ENCODE measurements around the gene NSD1. TPM values are rescaled to one million over a fixed set of nuclear protein-coding genes. Genes with fewer than 3 reads are reported as not detected.

Gene NSD1
- total and polyA plus RNA-seq, 5 donors = 10.0 to 55.5 (median 49.0) TPM

- H3K4me3 ChIP-seq (ENCODE audit: low read length) = no peak overlapping the region
- ATAC-seq (no peak), DNase-seq (peak in 1 of 3 donors; percentile 62)
- no peaks in the 10 kb centered on the region for H3K27me3 ChIP-seq (ENCODE audit: control insufficient read depth, insufficient read depth)
- H3K4me1 ChIP-seq (ENCODE audit: control insufficient read depth, insufficient read depth, low read length) = peaks cover 6% of the 10 kb centered on the region
- no peak overlapping the region for H3K27ac ChIP-seq (ENCODE audit: low read length)
- intact Hi-C loops (cut with DNase I) = no loop called here
- 85% methylated on average over 9 of the region's 9 CpGs for WGBS
- no peaks in the 10 kb centered on the region for H3K9me3 ChIP-seq (ENCODE audit: control insufficient read depth, low read length)
These were observed 162.4 kb downstream of the NSD1 start for GRCh38 chr5:177295924-177296323.

- Histone ChIP-seq H3K4me3 (ENCODE audit: low read length) (no peak overlapping the region), H3K27ac (ENCODE audit: low read length) (no peak overlapping the region), H3K4me1 (ENCODE audit: control insufficient read depth, insufficient read depth, low read length) (peaks cover 9% of the 10 kb centered on the region), H3K9me3 (ENCODE audit: control insufficient read depth, low read length) (no peaks in the 10 kb centered on the region), H3K27me3 (ENCODE audit: control insufficient read depth, insufficient read depth) (no peaks in the 10 kb centered on the region)
- no peak for ATAC-seq
- intact Hi-C loops (cut with DNase I) = no loop called here
- WGBS = 36% methylated on average over 4 of the region's 4 CpGs
- no peak for DNase-seq
These were observed 163.0 kb downstream of the NSD1 start for GRCh38 chr5:177296581-177296980.

- WGBS = 83% methylated on average over 2 of the region's 2 CpGs
- no peak overlapping the region for H3K4me3 ChIP-seq (ENCODE audit: low read length)
- H3K27me3 ChIP-seq (ENCODE audit: control insufficient read depth, insufficient read depth) = no peaks in the 10 kb centered on the region
- no peak for ATAC-seq
- no peak for DNase-seq
- H3K4me1 ChIP-seq (ENCODE audit: control insufficient read depth, insufficient read depth, low read length) = peaks cover 20% of the 10 kb centered on the region
- no peak overlapping the region for H3K27ac ChIP-seq (ENCODE audit: low read length)
- intact Hi-C loops (cut with DNase I) = no loop called here
- H3K9me3 ChIP-seq (ENCODE audit: control insufficient read depth, low read length) = no peaks in the 10 kb centered on the region
These were observed 164.3 kb downstream of the NSD1 start for GRCh38 chr5:177297922-177298321.

- Histone ChIP-seq H3K9me3 (ENCODE audit: control insufficient read depth, low read length) (no peaks in the 10 kb centered on the region), H3K27me3 (ENCODE audit: control insufficient read depth, insufficient read depth) (no peaks in the 10 kb centered on the region), H3K27ac (ENCODE audit: low read length) (peak overlapping the region; percentile 62), H3K4me3 (ENCODE audit: low read length) (no peak overlapping the region), H3K4me1 (ENCODE audit: control insufficient read depth, insufficient read depth, low read length) (peaks cover 24% of the 10 kb centered on the region)
- no peak for ATAC-seq
- 73% methylated on average over 9 of the region's 9 CpGs for WGBS
- DNase-seq = no peak
- intact Hi-C loops (cut with DNase I) = loop anchor here in 1 of 4 donors (10.0 kb wide), 1 partner anchor 185 kb away; no protein-coding TSS in a partner anchor
These were observed 166.1 kb downstream of the NSD1 start for GRCh38 chr5:177299697-177300096.

- WGBS = 13% methylated on average over 4 of the region's 4 CpGs
- peak; percentile 70 to 80 (median 79) for DNase-seq
- H3K27me3 ChIP-seq (ENCODE audit: control insufficient read depth, insufficient read depth) = no peaks in the 10 kb centered on the region
- H3K9me3 ChIP-seq (ENCODE audit: control insufficient read depth, low read length) = no peaks in the 10 kb centered on the region
- peak; percentile 59 to 74 for ATAC-seq
- H3K27ac ChIP-seq (ENCODE audit: low read length) = peak overlapping the region; percentile 81
- intact Hi-C loops (cut with DNase I) = loop anchor here in 1 of 4 donors (10.0 kb wide), 1 partner anchor 186 kb away; no protein-coding TSS in a partner anchor
- H3K4me3 ChIP-seq (ENCODE audit: low read length) = no peak overlapping the region
- peaks cover 24% of the 10 kb centered on the region for H3K4me1 ChIP-seq (ENCODE audit: control insufficient read depth, insufficient read depth, low read length)
These were observed 166.8 kb downstream of the NSD1 start for GRCh38 chr5:177300236-177300880.

- 85% methylated on average over 2 of the region's 2 CpGs for WGBS
- Histone ChIP-seq H3K4me3 (ENCODE audit: low read length) (no peak overlapping the region), H3K9me3 (ENCODE audit: control insufficient read depth, low read length) (no peaks in the 10 kb centered on the region), H3K27ac (ENCODE audit: low read length) (no peak overlapping the region), H3K4me1 (ENCODE audit: control insufficient read depth, insufficient read depth, low read length) (peaks cover 23% of the 10 kb centered on the region), H3K27me3 (ENCODE audit: control insufficient read depth, insufficient read depth) (no peaks in the 10 kb centered on the region)
- intact Hi-C loops (cut with DNase I) = loop anchor here in 1 of 4 donors (10.0 kb wide), 1 partner anchor 186 kb away; no protein-coding TSS in a partner anchor
- DNase-seq (no peak), ATAC-seq (no peak)
These were observed 167.4 kb downstream of the NSD1 start for GRCh38 chr5:177300951-177301350.

GRCh38 chr5:177301503-177302165 is 168.1 kb downstream of the NSD1 start:
- no peak for ATAC-seq
- DNase-seq = no peak
- whole genome bisulfite sequencing = 66% methylated on average over 7 of the region's 7 CpGs
- Histone ChIP-seq H3K27ac (ENCODE audit: low read length) (no peak overlapping the region), H3K4me1 (ENCODE audit: control insufficient read depth, insufficient read depth, low read length) (peaks cover 18% of the 10 kb centered on the region), H3K9me3 (ENCODE audit: control insufficient read depth, low read length) (no peaks in the 10 kb centered on the region), H3K27me3 (ENCODE audit: control insufficient read depth, insufficient read depth) (no peaks in the 10 kb centered on the region), H3K4me3 (ENCODE audit: low read length) (no peak overlapping the region)
- intact Hi-C loops (cut with DNase I) = loop anchor here in 1 of 4 donors (10.0 kb wide), 1 partner anchor 187 kb away; no protein-coding TSS in a partner anchor

- intact Hi-C loops (cut with DNase I) = loop anchor here in 1 of 4 donors (10.0 kb wide), 1 partner anchor 188 kb away; no protein-coding TSS in a partner anchor
- 27% methylated on average over 24 of the region's 24 CpGs for WGBS
- Histone ChIP-seq H3K4me1 (ENCODE audit: control insufficient read depth, insufficient read depth, low read length) (peaks cover 18% of the 10 kb centered on the region), H3K9me3 (ENCODE audit: control insufficient read depth, low read length) (no peaks in the 10 kb centered on the region), H3K4me3 (ENCODE audit: low read length) (peak overlapping the region; percentile 69), H3K27ac (ENCODE audit: low read length) (no peak overlapping the region), H3K27me3 (ENCODE audit: control insufficient read depth, insufficient read depth) (no peaks in the 10 kb centered on the region)
- no peak for ATAC-seq
- no peak for DNase-seq
These were observed 169.0 kb downstream of the NSD1 start for GRCh38 chr5:177302354-177303110.

GRCh38 chr5:177303121-177303924 is 169.8 kb downstream of the NSD1 start, which contains the start of the genes PRELID1 and RAB24:
Gene PRELID1, plus strand, starts transcription at chr5:177303799. Its CDS starts 187 bp downstream, at chr5:177303986.
Gene RAB24, minus strand, starts transcription at chr5:177303719. Its CDS starts 431 bp downstream, at chr5:177303288.
- intact Hi-C loops (cut with DNase I) = loop anchor here in 1 of 4 donors (10.0 kb wide), 1 partner anchor 189 kb away; no protein-coding TSS in a partner anchor
- Histone ChIP-seq H3K9me3 (ENCODE audit: control insufficient read depth, low read length) (no peaks in the 10 kb centered on the region), H3K4me1 (ENCODE audit: control insufficient read depth, insufficient read depth, low read length) (peaks cover 18% of the 10 kb centered on the region), H3K27me3 (ENCODE audit: control insufficient read depth, insufficient read depth) (no peaks in the 10 kb centered on the region), H3K27ac (ENCODE audit: low read length) (peak within 1 kb of the TSS; percentile 69), H3K4me3 (ENCODE audit: low read length) (peak within 1 kb of the TSS; percentile 69)
- under 1% methylated on average over 100 of the region's 100 CpGs for WGBS
- DNase-seq (peak; percentile 91 to 97 (median 96)), ATAC-seq (peak; percentile 79 to 86)

GRCh38 chr5:177303925-177304391 is 170.4 kb downstream of the NSD1 start:
- no peaks in the 10 kb centered on the region for H3K9me3 ChIP-seq (ENCODE audit: control insufficient read depth, low read length)
- H3K27me3 ChIP-seq (ENCODE audit: control insufficient read depth, insufficient read depth) = no peaks in the 10 kb centered on the region
- peak overlapping the region; percentile 69 for H3K27ac ChIP-seq (ENCODE audit: low read length)
- H3K4me3 ChIP-seq (ENCODE audit: low read length) = peak overlapping the region; percentile 69
- intact Hi-C loops (cut with DNase I) = loop anchor here in 1 of 4 donors (10.0 kb wide), 1 partner anchor 189 kb away; no protein-coding TSS in a partner anchor
- ATAC-seq (no peak), DNase-seq (peak in 1 of 3 donors; percentile 52)
- H3K4me1 ChIP-seq (ENCODE audit: control insufficient read depth, insufficient read depth, low read length) = peaks cover 18% of the 10 kb centered on the region
- 1% methylated on average over 25 of the region's 25 CpGs for WGBS
